HTR-8/SVneo (cell line): ENCODE measurements around the gene GCH1.
"Not testable (repeated sequence)": the region's sequence is repeated elsewhere in the genome, so short reads cannot be mapped to it uniquely, and the experiment has no call there.

Experiments
- DNase-seq: peaks from one replicate; pipeline ENCODE4 v3.0.0; 2011; ENCODE audit warnings: low spot score, mixed read lengths; ENCODE audit not compliant: insufficient read length
- FAIRE-seq: peaks from 2 replicates; lab custom pipeline; 2011; peaks lifted over from hg19 to GRCh38; lab: Jason Lieb, UNC

The GCH1 gene

DNA sequence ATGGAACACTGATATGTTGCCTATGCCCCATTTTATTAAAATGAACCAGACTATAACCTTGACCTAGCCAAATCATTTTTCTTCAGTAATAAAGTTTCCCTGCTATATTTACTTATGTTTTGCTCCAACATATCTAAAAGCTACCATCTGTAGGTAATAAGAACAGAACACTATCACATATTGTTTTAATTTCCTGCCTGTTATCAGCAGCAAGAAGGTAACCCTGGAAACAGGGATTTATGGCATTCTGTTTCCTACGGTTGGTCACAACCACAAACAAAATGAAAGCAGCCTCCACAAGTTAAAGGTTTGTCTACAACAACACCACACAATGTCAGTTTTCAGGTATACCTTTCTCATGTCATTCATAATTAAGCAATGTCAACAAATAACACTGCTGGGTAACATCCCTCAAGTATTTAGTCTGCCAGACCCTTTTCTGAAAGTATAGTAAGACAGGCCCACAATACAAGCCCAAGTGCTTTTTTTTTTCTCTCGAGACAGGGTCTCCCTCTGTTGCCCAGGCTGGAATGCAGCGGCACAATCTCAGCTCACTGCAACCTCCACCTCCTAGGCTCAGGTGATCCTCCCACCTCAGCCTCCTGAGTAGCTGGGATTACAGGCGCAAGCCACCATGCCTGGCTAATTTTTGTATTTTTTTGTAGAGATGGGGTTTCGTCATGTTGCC is 25.5 kb downstream of the GCH1 start:
- DNase-seq, result no peak
- peak; percentile 51 for FAIRE-seq

DNA sequence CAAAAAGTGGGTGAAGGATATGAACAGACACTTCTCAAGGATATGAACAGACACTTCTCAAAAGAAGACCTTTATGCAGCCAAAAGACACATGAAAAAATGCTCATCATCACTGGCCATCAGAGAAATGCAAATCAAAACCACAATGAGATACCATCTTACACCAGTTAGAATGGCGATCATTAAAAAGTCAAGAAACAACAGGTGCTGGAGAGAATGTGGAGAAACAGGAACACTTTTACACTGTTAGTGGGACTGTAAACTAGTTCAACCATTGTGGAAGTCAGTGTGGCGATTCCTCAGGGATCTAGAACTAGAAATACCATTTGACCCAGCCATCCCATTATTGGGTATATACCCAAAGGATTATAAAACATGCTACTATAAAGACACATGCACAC is 27.0 kb downstream of the GCH1 start:
- FAIRE-seq, DNase-seq: not testable (repeated sequence)

DNA sequence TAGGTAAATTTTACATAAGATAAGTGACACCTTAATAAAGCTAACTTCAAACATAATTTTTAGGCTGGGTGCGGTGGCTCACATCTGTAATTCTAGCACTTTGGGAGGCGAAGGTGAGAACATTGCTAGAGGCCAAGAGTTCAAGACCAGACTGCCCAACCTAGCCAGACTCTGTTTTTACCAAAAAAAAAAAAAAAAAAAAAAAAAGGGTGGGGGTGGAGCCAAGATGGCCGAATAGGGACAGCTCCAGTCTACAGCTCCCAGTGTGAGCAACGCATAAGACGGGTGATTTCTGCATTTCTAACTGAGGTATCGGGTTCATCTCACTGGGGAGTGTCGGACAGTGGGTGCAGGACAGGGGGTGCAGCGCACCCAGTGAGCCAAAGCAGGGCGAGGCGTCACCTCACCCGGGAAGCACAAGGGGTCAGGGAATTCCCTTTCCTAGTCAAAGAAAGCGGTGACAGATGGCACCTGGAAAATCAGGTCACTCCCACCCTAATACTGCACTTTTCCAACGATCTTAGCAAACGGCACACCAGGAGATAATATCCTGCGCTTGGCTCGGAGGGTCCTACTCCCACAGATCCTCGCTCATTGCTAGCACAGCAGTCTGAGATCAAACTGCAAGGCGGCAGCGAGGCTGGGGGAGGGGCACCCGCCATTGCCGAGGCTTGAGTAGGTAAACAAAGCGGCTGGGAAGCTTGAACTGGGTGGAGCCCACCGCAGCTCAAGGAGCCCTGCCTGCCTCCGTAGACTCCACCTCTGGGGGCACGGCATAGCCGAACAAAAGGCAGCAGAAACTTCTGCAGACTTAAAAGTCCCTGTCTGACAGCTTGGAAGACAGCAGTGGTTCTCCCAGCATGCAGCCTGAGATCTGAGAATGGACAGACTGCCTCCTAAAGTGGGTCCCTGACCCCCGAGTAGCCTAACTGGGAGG is 32.2 kb downstream of the GCH1 start:
- FAIRE-seq, DNase-seq: not testable (repeated sequence)

DNA sequence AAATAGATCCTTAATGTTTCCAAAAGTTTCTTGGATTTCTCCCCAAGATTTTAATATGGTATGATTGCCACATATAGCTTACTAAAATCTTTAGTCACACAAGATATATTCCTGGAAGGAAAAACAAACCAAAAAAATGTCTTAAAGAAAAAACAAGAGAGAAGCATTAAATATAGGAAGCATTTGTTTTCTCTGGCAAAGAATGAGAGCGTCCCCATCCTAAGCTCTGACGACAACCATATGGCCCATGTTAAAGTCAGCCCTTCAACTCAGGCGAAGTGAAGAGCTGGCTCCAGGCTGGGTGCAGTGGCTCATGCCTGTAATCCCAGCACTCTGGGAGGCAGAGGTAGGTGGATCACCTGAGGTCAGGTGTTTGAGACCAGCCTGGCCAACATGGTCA is 35.6 kb downstream of the GCH1 start:
- FAIRE-seq (no peak), DNase-seq (no peak)

DNA sequence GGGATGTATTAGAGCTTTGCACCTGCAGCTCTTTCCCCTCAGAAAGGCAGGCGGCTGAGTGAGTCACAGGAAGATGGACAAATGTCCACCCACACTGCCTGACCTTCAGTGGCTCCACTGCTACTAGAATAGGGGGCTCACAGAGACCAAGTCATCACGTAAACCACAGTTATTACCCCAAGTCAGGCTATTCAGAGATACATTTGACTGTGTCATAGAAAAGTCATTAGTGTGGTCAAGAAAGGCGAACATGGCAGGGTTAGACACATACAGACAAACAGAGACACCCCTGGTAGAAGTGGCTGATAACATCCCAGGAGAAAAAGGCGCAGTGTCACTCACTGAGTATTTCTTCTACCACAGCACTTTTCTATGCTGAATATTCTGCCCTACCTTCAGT is 36.0 kb downstream of the GCH1 start:
- DNase-seq, result peak; percentile 33
- FAIRE-seq, result no peak

DNA sequence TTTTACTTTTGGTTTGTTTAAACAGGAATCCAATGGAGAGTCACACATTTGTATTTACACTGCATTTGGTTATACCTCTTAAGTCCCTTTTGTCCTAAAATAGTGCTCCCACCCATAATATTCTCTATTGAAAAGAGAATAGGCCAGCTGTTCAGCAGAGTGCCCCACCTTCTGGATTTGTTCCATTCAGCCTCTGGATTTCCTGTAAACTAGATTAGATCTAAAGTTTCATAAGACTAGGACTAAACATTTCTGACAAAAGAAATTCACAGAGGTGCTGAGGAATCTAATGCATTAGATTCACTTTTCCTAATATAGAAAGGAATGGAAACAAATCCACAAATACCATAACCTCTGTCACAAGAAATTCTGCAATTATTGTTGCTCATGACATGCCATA is 38.1 kb downstream of the GCH1 start:
- no peak for DNase-seq
- no peak for FAIRE-seq

DNA sequence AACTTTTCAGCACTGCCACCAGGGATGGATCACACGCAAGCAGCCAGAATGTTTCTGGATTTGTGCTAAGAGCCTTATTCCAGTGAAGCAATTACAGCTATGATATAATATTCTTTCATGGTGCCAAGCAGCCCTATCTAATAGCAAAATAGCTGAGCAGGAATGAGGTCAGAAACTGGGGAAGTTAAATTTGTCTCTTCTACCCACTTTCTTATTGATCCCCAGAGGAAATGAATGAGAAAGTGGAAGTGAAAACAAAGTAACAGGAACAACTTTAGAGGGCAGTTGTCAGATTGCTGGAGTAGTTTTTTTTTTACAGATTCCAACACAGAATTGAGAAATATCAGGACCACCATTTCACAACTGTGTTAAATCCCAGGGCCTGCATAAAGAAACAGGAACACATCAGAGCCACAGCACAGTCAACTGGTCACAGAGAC is 44.8 kb downstream of the GCH1 start:
- no peak for FAIRE-seq
- DNase-seq, result no peak

DNA sequence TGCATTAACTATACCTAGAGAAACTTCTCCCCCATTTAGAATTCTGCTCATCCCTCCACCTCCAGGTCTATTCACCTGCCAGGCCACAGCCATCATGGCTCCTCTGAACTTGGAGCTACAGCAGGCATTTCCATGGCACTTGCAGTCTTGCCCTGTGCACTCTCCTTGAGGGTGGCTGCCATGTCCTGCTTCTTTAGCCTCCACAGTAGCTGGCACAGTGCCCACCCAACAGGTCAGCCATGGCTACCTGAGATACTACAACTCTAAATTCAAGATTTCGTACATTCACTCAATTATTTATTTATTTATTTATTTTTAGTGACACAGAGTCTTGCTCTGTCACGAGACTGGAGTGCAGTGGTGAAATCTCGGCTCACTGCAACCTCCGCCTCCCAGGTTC is 46.5 kb downstream of the GCH1 start:
- FAIRE-seq (no peak), DNase-seq (no peak)

DNA sequence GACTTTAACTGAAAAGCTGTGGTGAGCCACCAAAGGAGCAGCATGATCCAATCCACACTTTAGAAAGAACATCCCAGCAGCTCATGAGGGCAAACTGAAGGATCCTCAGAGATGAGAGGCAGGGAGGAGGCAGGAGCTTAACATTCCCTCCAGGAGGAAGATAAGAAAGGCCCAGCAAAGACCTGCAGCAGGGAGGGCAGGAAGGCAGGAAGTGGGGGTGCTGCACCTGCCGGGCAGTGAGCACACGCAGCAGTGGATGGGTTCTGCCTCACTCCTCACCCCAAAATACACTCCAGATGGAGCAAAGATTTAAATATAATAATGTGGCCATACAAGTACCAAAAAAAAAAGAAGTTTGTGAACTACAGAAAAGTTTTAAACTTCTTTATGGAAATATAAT is 48.4 kb downstream of the GCH1 start:
- FAIRE-seq (no peak), DNase-seq (no peak)

DNA sequence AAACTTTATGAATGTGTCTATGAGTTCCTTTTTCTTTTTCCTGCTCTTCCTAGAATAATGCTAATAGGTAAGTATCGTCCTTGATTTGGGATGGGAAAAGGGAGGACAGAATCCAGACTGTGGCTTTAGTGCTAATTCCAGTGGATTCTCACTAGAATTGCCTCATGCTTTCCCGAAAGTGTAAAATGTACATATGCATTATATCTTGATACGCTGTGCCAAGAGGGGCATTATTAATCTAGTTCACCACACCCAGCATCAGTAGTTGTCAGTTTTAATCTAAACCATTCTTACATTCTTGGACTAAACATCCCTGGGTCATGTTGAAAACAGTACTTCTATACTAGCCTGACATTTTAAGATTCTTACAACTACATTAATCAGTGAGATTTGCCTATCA is 49.3 kb downstream of the GCH1 start:
- DNase-seq (no peak), FAIRE-seq (peak; percentile 49)

DNA sequence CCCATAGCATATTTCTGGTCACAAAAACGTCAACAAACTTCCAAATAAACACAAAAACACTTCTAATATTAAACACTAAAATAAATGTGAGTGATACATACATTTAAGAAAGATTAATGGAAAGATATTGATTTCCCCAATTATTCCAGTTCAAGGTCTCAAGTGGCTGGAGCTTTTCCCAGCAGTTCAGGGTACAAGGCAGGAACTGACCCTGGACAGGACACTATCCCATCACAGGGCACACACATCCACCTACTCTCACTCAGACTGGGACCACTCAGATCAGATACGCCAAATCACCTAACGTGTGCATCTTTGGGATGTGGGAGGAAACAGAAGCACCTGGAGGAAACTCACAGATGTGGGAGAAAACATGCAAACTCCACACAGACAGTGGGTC is 50.4 kb downstream of the GCH1 start:
- no peak for FAIRE-seq
- DNase-seq, result no peak

DNA sequence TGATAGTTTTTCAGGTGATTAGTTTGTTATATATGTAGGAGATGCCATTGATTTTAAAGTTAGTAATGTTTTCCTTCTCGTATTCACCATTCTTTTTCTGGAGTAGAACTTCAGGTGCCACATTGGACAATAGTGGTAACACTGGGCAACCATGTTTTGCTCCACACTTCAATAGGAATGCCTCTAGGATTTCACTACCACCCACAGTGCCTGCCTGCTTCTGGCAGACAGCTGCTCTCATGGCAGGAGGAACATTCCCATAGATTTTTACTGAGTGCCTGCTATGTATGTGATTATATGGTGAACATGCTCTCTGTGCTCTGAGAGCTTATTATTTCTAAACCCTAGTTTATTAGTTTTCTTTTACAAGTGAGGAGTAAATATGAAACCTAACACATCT is 53.7 kb downstream of the GCH1 start:
- no peak for DNase-seq
- FAIRE-seq, result no peak

DNA sequence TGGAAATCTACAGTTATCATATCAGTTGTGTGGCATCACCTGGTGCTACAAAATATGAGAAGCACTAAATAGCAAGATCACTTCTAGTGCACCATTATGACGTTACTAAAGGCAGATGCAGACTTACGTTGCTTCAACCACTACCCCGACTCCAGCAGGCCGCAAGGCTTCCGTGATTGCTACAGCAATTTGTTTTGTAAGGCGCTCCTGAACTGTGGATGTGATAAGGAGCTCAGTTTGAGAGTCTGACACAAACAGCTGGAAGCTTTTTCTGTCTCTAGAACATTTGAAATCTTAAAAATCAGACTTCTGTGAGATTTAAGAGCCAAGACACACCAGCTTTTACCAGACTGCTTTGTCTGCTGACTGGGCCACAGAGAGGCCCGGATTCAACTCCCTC is 57.0 kb downstream of the GCH1 start:
- DNase-seq (no peak), FAIRE-seq (no peak)

DNA sequence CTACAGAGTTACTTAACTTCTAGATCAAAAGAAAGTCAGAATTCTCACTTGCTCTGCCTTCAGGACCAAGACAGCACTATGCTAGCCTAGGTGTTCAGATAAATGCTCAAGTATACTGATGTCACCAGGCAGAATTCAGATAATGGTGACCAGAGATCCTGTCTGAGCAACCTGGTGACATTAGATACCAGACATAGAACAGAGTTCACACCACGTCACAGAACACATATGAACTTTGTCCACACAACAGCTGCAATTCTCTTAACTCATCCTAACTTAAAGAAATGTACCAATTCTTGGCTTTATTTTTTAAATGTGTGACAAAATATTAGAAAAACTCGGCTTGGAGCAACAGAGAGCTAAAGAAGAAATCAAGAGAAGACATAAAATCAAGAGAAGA is 58.1 kb downstream of the GCH1 start:
- DNase-seq (no peak), FAIRE-seq (peak; percentile 58)

DNA sequence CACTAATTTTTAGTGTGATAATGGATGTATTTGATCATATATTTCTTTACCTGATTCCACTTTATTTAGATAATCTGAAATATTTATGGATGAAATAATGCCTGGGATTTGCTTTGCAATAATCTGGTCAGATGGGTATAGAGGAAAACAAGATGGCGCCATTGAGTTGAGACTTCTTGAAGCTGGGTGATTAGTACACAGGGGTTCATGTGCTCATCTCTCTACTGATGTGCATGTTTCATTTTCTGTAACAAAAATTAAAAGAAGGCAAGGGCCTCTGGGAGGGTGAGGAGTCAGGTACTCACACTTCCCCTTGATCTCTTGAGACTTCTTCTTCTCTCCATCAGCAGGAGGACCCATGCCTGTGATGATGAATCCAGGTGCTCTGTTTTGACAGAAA is 61.8 kb downstream of the GCH1 start:
- no peak for DNase-seq
- no peak for FAIRE-seq

DNA sequence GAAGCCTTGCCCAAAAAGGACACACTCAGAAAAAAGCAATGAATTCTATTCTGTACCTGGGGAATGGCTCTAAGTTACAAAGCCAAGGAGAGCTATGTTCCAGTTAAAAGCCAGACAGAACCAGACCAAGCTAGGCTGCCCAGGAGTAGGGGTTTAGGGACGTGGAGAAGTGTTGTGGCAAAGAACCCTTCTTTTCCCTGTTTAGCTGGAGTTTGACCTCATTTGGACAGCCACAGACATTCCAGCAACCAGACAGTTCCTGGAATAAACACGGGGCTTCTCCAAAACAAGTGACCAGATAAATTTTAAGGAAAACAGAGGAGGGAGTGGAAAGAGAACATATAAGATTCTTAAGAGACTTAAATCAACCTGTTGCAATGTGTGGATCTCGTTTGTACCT is 62.3 kb downstream of the GCH1 start:
- peak; percentile 70 for FAIRE-seq
- DNase-seq, result no peak

DNA sequence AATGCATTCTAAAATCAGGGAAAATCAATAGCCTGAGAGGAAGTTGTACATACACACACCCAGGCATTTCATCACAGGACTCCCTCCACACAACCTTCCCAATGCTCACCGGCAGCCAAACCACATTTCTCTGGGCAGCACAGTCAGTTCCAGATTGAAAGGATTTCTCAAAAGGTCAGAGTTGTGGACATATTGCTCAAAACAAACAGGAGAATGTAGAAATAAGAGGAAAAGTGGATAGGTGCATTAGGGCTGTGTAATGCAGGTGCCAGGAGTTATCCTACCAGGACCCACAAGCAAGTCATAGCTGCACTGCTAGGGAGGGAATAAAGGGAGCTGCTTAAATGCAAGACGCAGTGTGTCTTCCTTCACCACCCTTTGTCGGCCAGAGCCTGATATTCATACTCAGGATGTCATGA is 62.9 kb downstream of the GCH1 start:
- FAIRE-seq (peak; percentile 78), DNase-seq (no peak)

DNA sequence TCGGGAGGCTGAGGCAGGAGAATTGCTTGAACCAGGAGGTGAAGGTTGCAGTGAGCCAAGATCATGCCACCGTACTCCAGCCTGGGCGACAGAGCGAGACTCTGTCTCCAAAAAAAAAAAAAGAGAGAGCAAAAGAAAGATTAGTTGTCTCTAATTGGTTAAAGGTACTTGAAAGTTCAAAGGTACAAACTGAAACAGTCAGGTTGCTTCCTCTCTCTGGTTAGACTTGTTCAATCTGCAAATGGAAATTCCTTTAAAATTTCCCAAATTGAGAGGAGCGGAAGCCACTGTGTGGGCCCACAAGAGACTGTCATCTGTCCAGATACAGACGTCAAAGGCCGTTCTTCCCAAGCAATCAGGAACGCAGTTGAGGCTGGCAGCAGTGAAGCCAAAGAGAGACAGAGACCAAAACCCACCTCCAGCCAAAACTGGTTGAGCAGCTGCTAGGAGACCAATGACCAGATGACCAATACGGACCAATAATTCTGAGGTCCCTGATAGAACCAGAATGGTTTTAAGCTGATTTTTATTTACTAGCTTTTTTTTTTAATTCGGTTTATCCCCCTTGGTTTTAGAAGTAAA is 63.6 kb downstream of the GCH1 start:
- FAIRE-seq (no peak), DNase-seq (no peak)

DNA sequence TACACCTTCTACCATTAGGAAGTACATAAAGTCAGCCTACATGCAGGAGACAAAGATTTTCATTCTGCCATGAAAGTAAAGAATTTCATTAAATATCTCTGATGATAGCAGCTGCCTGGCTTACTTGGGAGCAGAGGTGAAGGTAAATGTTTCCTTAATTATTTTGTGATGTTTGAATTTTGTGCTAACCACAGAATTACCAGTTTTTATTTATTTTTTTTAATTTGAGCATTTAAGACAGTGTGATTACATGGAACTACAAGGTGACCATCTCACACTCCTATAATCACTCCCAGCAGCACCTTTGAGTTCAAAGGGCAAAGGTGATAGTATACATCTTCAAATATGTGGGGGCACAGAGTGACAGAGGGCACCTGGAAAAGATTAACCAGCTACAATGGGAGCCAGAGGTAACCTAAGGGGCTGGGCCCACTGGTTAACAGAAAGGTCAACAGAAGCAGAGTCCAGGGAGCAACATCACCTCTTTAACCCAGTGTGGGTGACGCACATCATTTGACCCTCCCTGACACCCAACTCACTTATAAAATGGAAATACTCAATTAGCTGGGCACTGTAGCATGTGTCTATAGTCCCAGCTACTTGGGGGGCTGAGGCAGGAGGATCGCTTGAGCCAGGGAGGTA is 65.0 kb downstream of the GCH1 start:
- FAIRE-seq (peak; percentile 80), DNase-seq (no peak)

DNA sequence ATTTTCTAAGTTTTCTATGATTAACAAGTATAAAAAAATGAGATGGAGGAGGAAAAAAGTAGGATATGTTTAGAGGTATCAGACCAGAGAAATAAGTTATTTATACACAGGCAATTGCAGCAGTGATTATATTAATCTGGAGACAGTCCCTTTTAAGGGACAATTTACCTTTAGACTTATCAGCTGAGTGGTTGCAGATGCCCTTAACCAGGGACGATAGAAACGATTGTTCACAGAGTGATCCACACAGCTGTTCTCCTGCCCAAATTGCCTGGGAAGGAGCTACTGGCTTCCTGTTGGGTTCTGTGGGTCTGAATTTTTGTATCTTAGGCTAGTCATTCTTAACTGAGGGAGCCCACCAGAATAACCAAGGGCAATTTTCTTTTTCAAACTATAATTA is 66.4 kb downstream of the GCH1 start:
- DNase-seq (no peak), FAIRE-seq (no peak)

DNA sequence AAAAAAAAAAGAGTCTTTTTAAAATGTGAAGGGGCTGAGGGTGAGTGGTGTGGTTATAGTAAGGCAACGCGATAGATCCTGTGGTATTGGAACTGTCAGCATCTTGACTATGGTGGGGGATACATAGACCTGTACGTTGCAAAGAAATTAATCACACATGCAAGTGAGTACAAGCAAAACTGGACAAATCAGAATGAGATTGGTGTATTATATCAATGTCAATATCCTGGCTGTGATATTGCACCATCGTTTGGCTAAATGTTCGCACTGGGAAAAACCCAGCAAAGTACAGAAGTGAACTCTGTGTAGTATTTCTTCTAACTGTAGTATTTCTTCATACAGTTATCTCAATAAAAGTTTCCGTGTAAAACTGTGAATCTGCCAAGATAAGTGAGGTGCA is 67.9 kb downstream of the GCH1 start:
- FAIRE-seq, result no peak
- DNase-seq, result no peak
